ENCODE measurements around the gene GAB2.

GAB2 gene

GRCh38 chr11:78268591-78269410, 148.8 kb downstream of the GAB2 start:
- Histone ChIP-seq H3K4me3 (no peak overlapping the region), H3K4me2 (no peak overlapping the region), H3K4me1 (peaks cover 0 to 24% (median 0%) of the 10 kb centered on the region in 10 experiments; a peak in 3 of 20 replicates), H3K36me3 (peaks cover 67 to 98% (median 84%) of the 10 kb centered on the region in 11 experiments), H3K9me3 (replicated peaks in 1 of 11) (peaks cover 19 to 28% (median 23%) of the 10 kb centered on the region in 11 experiments), H3K27ac (peak overlapping the region in 1 of 11 experiments; percentile 12; a peak in 1 of 22 replicates), H3K9ac (no peak overlapping the region), H4K20me1 (peaks cover 16 to 95% (median 70%) of the 10 kb centered on the region in 11 experiments; a peak in 20 of 22 replicates), H3K27me3 (no peaks in the 10 kb centered on the region)
- no peak for TF ChIP-seq Cebpa-rat (IDR thresholded peaks at IDR 0.05)

GRCh38 chr11:78266451-78266850, 151.2 kb downstream of the GAB2 start:
- Histone ChIP-seq H3K36me3 (peaks cover 50 to 95% (median 71%) of the 10 kb centered on the region in 11 experiments), H3K9me3 (replicated peaks in 1 of 11) (peaks cover 0 to 4% (median 0%) of the 10 kb centered on the region in 11 experiments; a peak in 5 of 22 replicates), H3K27ac (peak overlapping the region in 2 of 11 experiments; percentile 4 to 31; a peak in 1 of 22 replicates), H3K27me3 (no peaks in the 10 kb centered on the region), H3K4me3 (no peak overlapping the region), H3K9ac (peak overlapping the region in 2 of 11 experiments; percentile 21 to 49; a peak in 1 of 22 replicates), H3K4me2 (peak overlapping the region in 2 of 11 experiments; percentile 3 to 46; a peak in 2 of 22 replicates), H3K4me1 (peaks cover 0 to 24% (median 0%) of the 10 kb centered on the region in 10 experiments; a peak in 3 of 20 replicates), H4K20me1 (peaks cover 19 to 100% (median 91%) of the 10 kb centered on the region in 11 experiments; a peak in 20 of 22 replicates)
- no peak for TF ChIP-seq Cebpa-rat (IDR thresholded peaks at IDR 0.05)

GRCh38 chr11:78265326-78265725, 152.3 kb downstream of the GAB2 start:
- Histone ChIP-seq H3K4me2 (no peak overlapping the region), H3K36me3 (peaks cover 38 to 91% (median 70%) of the 10 kb centered on the region in 11 experiments), H3K4me3 (no peak overlapping the region), H3K27ac (no peak overlapping the region), H3K9ac (no peak overlapping the region), H3K27me3 (no peaks in the 10 kb centered on the region), H3K4me1 (peaks cover 0 to 24% (median 0%) of the 10 kb centered on the region in 10 experiments; a peak in 3 of 20 replicates), H3K9me3 (replicated peaks in 1 of 11) (no peaks in the 10 kb centered on the region), H4K20me1 (peaks cover 27 to 100% (median 93%) of the 10 kb centered on the region in 11 experiments; a peak in 20 of 22 replicates)
- no peak for TF ChIP-seq Cebpa-rat (IDR thresholded peaks at IDR 0.05)

GRCh38 chr11:78262691-78263090, 154.9 kb downstream of the GAB2 start:
- H3K9ac ChIP-seq: no peak overlapping the region
- H3K36me3 ChIP-seq: peaks cover 25 to 89% (median 61%) of the 10 kb centered on the region in 11 experiments; a peak in 21 of 22 replicates
- no peaks in the 10 kb centered on the region for H3K9me3 ChIP-seq (replicated peaks in 1 of 11)
- peaks cover 27 to 100% (median 91%) of the 10 kb centered on the region in 11 experiments; a peak in 20 of 22 replicates for H4K20me1 ChIP-seq
- no peak overlapping the region for H3K27ac ChIP-seq
- no peak overlapping the region for H3K4me3 ChIP-seq
- H3K4me1 ChIP-seq: peaks cover 0 to 20% (median 0%) of the 10 kb centered on the region in 10 experiments; a peak in 6 of 20 replicates
- no peaks in the 10 kb centered on the region for H3K27me3 ChIP-seq
- no peak overlapping the region for H3K4me2 ChIP-seq
- TF ChIP-seq Cebpa-rat (IDR thresholded peaks at IDR 0.05): no peak

GRCh38 chr11:78262238-78262637, 155.4 kb downstream of the GAB2 start:
- no peak overlapping the region for H3K9ac ChIP-seq
- no peak overlapping the region for H3K4me2 ChIP-seq
- H3K27ac ChIP-seq: no peak overlapping the region
- H3K9me3 ChIP-seq (replicated peaks in 1 of 11): no peaks in the 10 kb centered on the region
- no peaks in the 10 kb centered on the region for H3K27me3 ChIP-seq
- no peak overlapping the region for H3K4me3 ChIP-seq
- H4K20me1 ChIP-seq: peaks cover 23 to 100% (median 91%) of the 10 kb centered on the region in 11 experiments; a peak in 20 of 22 replicates
- H3K36me3 ChIP-seq: peaks cover 25 to 89% (median 64%) of the 10 kb centered on the region in 11 experiments; a peak in 21 of 22 replicates
- H3K4me1 ChIP-seq: peaks cover 0 to 21% (median 0%) of the 10 kb centered on the region in 10 experiments; a peak in 6 of 20 replicates
- TF ChIP-seq Cebpa-rat (IDR thresholded peaks at IDR 0.05): no peak

- H3K27me3 ChIP-seq: no peaks in the 10 kb centered on the region
- no peak for TF ChIP-seq Cebpa-rat (IDR thresholded peaks at IDR 0.05)
- H3K9me3 ChIP-seq (replicated peaks in 1 of 11): no peaks in the 10 kb centered on the region
- H3K4me2 ChIP-seq: no peak overlapping the region
- no peak overlapping the region for H3K27ac ChIP-seq
- H3K36me3 ChIP-seq: peaks cover 25 to 89% (median 64%) of the 10 kb centered on the region in 11 experiments; a peak in 21 of 22 replicates
- peaks cover 19 to 100% (median 91%) of the 10 kb centered on the region in 11 experiments; a peak in 20 of 22 replicates for H4K20me1 ChIP-seq
- H3K9ac ChIP-seq: no peak overlapping the region
- H3K4me3 ChIP-seq: no peak overlapping the region
- H3K4me1 ChIP-seq: peaks cover 0 to 21% (median 0%) of the 10 kb centered on the region in 10 experiments; a peak in 7 of 20 replicates
Measured at GRCh38 chr11:78261828-78262227, 155.8 kb downstream of the GAB2 start.

GRCh38 chr11:78261367-78261766, 156.3 kb downstream of the GAB2 start:
- H3K9ac ChIP-seq: no peak overlapping the region
- peaks cover 28 to 89% (median 64%) of the 10 kb centered on the region in 11 experiments; a peak in 20 of 22 replicates for H3K36me3 ChIP-seq
- no peak overlapping the region for H3K4me2 ChIP-seq
- H4K20me1 ChIP-seq: peaks cover 16 to 100% (median 91%) of the 10 kb centered on the region in 11 experiments; a peak in 20 of 22 replicates
- no peaks in the 10 kb centered on the region for H3K27me3 ChIP-seq
- no peak for TF ChIP-seq Cebpa-rat (IDR thresholded peaks at IDR 0.05)
- H3K27ac ChIP-seq: no peak overlapping the region
- H3K4me1 ChIP-seq: peaks cover 0 to 21% (median 0%) of the 10 kb centered on the region in 10 experiments; a peak in 7 of 20 replicates
- no peaks in the 10 kb centered on the region for H3K9me3 ChIP-seq (replicated peaks in 1 of 11)
- H3K4me3 ChIP-seq: no peak overlapping the region

GRCh38 chr11:78259777-78260487, 157.7 kb downstream of the GAB2 start:
- no peak overlapping the region for H3K9ac ChIP-seq
- no peaks in the 10 kb centered on the region for H3K9me3 ChIP-seq (replicated peaks in 1 of 11)
- peaks cover 11 to 100% (median 94%) of the 10 kb centered on the region in 11 experiments; a peak in 20 of 22 replicates for H4K20me1 ChIP-seq
- peaks cover 0 to 20% (median 0%) of the 10 kb centered on the region in 10 experiments; a peak in 7 of 20 replicates for H3K4me1 ChIP-seq
- H3K27ac ChIP-seq: no peak overlapping the region
- no peaks in the 10 kb centered on the region for H3K27me3 ChIP-seq
- TF ChIP-seq Cebpa-rat (IDR thresholded peaks at IDR 0.05): no peak
- H3K4me2 ChIP-seq: no peak overlapping the region
- H3K36me3 ChIP-seq: peaks cover 41 to 91% (median 71%) of the 10 kb centered on the region in 11 experiments
- H3K4me3 ChIP-seq: no peak overlapping the region
